Coronary artery (tissue), 2 donors: Measurements from ENCODE around the gene RCBTB1.

Experiments used
- DNase-seq: peaks from one replicate; pipeline ENCODE4 v3.0.0-alpha.2; 2017; ENCODE audit warnings: low spot score
- H3K27ac ChIP-seq, 2 donors: fragments of 200-600 bp; sonication (generic); one replicate each; pipeline ENCODE4 v1.5.1; 2016 to 2019
- H3K4me3 ChIP-seq: fragments of 200-600 bp; sonication (generic); 2 replicates; pipeline ENCODE4 v1.5.1; 2016; ENCODE audit warnings: mild to moderate bottlenecking, moderate library complexity
- CTCF ChIP-seq: fragments of 200-600 bp; sonication (generic); IDR thresholded peaks from one replicate; pipeline ENCODE4 v1.5.1; 2019; ENCODE audit warnings: antibody characterized with exemption

The RCBTB1 gene

GRCh38 chr13:49530457-49530856 lies 54.9 kb downstream of the RCBTB1 start:
- DNase-seq: no peak
- H3K4me3 ChIP-seq: no peak overlapping the region
- TF ChIP-seq CTCF: no peak
- H3K27ac ChIP-seq: no peak overlapping the region

GRCh38 chr13:49528161-49528560 lies 57.2 kb downstream of the RCBTB1 start:
- DNase-seq: no peak
- Histone ChIP-seq H3K4me3 (no peak overlapping the region), H3K27ac (no peak overlapping the region)
- TF ChIP-seq CTCF: no peak

GRCh38 chr13:49527123-49527522 lies 58.2 kb downstream of the RCBTB1 start:
- no peak for DNase-seq
- Histone ChIP-seq H3K27ac (no peak overlapping the region), H3K4me3 (no peak overlapping the region)
- TF ChIP-seq CTCF: no peak

DNA sequence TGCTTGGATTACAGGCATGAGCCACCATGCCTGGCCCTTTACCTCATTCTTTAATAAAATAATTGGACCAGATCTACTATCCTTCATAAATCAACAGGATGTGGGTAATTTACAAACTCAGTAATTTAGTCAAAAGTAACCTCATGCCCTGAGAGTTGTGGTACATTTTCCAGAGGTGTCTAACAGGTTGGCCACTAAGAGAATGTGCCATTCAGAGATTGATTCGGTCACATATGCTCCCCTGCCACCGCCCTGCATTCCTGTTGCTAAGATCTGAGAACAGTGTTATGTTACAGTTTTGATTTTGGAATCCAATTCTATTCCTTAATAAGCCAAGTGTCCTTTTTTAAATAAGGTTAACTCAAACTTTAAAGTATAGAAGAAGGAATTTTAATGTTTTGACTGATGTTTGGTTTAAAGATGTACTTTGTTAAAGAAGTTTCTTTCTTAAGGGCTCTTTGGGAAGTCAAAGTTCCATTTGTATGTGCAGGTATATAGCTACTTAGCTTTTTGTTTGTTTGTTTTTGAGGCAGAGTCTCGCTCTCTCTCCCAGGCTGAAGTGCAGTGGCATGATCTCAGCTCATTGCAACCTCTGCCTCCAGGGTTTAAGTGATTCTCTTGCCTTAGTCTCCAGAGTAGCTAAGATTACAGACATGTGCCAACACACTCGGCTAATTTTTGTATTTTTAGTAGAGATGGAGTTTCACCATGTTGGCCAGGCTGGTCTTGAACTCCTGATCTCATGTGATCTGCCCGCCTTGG lies 60.4 kb downstream of the RCBTB1 start:
- H3K27ac ChIP-seq: no peak overlapping the region
- DNase-seq: no peak
- H3K4me3 ChIP-seq: no peak overlapping the region
- TF ChIP-seq CTCF: no peak

DNA sequence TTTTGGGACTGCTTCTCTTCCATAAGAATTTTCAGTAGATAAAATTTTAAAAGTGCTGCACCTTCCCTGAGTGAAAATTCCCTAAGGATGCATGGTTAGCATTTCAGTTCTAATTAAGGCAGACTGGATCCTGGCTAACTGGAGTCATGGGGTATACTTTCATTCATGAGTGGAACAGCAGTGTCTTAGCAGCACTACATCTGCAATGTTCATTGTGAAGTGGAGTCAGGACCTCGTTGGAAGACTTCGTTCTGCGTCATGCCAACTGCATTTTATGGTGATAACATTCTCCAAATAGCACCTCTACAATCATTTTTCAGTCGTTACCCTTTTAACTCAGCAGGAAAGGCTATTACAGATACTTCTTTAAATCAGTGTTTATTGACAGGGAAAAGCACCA lies 64.1 kb downstream of the RCBTB1 start:
- DNase-seq: no peak
- no peak for TF ChIP-seq CTCF
- H3K4me3 ChIP-seq: no peak overlapping the region
- no peak overlapping the region for H3K27ac ChIP-seq

- no peak for DNase-seq
- Histone ChIP-seq H3K27ac (no peak overlapping the region), H3K4me3 (no peak overlapping the region)
- no peak for TF ChIP-seq CTCF
Observed at GRCh38 chr13:49517461-49517860, 67.9 kb downstream of the RCBTB1 start.

DNA sequence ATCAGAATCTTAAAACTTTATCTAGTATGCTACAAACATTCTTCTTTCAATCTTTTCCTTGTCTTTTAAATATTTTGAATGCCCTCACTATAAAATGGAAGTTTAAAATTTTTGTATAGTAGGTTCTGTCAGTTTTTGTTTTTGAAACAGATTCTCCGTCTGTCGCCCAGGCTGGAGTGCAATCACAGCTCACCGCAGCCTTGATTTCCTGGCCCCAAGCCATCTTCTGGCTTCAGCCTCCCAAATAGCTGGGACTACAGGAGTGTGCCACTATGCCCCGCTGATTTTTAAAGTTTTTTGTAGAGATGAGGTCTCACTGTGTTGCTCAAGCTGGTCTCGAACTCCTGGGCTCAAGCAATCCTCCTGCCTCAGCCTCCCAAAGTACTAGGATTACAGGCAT lies 68.9 kb downstream of the RCBTB1 start:
- DNase-seq: no peak
- H3K27ac ChIP-seq: no peak overlapping the region
- no peak overlapping the region for H3K4me3 ChIP-seq
- TF ChIP-seq CTCF: no peak
